ENCODE data around the gene PCDHGB3.
"Not testable (repeated sequence)": the region's sequence is repeated elsewhere in the genome, so short reads cannot be mapped to it uniquely, and the experiment has no call there.

PCDHGB3 gene

DNA sequence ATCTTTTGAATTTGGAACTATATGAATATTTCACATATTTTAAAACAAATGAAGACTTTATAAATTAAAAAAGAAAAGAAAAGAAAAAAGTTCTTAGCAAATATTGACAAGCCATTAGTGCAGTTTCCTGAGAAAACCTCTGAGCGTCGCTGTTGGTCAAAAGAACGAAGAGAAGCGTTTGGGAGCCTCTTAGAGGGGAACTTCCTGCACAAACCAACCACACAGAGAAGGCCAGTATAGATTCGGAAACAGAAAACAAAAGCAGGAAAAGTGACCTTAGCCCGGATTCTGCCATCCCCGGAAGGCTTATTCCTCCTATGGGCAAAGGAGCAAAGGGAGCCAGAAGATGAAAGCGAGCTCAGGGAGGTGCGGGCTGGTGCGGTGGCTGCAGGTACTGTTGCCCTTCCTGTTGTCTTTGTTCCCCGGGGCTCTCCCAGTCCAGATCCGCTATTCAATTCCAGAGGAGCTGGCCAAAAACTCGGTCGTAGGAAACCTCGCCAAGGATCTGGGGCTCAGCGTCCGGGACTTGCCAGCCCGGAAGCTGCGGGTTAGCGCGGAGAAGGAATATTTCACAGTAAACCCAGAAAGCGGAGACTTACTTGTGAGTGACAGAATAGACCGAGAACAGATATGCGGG is 10.1 kb upstream of the PCDHGB3 start, which contains the start of gene PCDHGB2:
Gene PCDHGB2, plus strand, starts transcription at position 205 of the 637 bp plus-strand sequence. Its CDS starts 142 bp downstream, at position 347.
- no peak for DNase-seq

- no peak for DNase-seq
Observed at GRCh38 chr5:141360685-141361084, 9.4 kb upstream of the PCDHGB3 start.

DNA sequence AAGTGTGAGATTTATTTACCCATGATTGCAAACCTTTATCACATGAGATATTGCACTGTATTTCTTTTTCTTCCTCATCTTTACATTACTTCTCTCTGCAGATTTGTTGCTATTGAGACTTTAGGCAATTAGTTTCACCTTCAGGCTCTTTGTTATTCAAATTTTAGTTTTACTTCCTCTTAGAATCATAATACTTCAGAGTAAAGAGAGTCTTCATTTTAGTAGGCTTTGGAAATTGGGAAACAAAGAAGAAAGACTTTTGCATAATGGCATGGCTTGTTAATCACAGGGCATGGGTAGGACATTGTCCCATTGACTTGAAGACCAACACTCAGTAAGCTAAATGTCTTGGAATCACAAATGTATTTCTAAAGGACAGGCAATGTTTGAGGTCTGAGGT is 7.3 kb upstream of the PCDHGB3 start:
- no peak for DNase-seq

DNA sequence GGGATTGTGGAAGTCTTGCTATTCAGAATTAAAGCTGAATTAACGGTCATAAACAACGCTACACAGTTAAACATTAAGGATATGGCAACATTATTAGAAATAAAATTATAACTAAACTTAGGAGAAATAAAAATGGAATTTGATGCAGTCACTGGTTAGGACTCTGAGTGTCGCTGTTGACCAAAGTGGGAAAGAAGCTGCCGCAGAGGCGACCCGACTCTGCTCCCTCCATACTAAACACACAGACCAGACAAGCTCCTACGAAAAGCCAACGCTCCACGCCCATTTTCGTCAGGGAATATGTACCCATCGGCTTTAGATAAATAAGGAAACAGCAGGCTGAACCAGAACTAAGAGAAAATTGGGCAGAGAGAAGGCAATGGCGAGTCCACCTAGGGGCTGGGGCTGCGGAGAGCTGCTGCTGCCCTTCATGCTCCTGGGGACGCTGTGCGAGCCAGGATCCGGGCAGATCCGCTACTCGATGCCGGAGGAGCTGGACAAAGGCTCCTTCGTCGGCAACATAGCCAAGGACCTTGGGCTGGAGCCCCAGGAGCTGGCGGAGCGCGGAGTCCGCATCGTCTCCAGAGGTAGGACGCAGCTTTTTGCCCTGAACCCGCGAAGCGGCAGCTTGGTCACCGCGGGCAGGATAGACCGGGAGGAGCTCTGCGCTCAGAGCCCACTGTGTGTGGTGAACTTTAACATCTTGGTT is 5.9 kb upstream of the PCDHGB3 start, which contains the start of gene PCDHGA5:
Gene PCDHGA5, plus strand, starts transcription at position 211 of the 709 bp plus-strand sequence. Its CDS starts 169 bp downstream, at position 380.
- no peak for DNase-seq

DNA sequence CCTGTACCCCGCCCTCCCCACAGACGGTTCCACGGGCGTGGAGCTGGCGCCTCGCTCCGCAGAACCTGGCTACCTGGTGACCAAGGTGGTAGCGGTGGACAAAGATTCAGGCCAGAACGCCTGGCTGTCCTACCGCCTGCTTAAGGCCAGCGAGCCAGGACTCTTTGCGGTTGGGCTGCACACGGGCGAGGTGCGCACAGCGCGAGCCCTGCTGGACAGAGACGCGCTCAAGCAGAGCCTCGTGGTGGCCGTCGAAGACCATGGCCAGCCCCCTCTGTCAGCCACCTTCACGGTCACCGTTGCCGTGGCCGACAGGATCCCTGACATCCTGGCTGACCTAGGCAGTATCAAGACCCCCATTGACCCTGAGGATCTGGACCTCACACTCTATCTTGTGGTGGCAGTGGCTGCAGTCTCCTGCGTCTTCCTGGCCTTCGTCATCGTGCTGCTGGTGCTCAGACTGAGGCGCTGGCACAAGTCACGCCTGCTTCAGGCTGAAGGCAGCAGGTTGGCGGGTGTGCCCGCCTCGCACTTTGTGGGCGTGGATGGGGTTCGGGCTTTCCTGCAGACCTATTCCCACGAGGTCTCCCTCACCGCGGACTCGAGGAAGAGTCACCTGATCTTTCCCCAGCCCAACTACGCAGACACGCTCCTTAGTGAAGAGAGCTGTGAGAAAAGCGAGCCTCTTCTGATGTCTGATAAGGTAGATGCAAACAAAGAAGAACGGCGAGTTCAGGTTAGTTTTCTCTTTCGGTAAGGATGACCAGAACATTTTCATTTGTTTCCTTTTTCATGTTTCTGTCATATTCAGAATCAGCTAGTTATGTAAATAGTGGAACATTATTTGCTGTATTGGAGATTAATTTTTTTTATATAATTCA is 3.8 kb upstream of the PCDHGB3 start:
- DNase-seq = no peak

DNA sequence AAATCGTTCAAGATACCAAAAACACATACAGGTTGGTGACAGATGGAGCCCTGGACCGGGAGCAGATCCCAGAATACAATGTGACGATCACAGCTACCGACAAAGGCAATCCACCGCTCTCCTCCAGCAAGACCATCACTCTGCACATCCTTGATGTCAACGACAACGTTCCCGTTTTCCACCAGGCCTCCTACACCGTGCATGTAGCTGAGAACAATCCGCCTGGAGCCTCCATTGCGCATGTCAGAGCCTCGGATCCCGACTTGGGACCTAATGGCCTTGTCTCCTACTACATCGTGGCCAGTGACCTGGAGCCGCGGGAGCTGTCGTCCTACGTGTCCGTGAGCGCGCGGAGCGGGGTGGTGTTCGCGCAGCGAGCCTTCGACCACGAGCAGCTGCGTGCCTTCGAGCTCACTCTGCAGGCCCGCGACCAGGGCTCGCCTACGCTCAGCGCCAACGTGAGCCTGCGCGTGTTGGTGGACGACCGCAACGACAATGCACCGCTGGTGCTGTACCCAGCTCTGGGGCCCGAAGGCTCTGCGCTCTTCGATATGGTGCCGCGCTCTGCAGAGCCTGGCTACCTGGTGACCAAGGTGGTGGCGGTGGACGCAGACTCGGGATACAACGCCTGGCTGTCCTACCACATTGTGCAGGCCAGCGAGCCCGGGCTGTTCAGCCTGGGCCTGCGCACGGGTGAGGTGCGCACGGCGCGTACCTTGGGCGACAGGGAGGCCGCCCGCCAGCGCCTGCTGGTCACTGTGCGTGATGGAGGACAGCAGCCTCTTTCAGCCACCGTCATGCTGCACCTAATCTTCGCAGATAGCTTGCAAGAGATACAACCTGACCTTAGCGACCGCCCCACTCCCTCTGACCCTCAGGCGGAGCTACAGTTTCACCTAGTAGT is 1.8 kb downstream of the PCDHGB3 start:
- DNase-seq = no peak

DNA sequence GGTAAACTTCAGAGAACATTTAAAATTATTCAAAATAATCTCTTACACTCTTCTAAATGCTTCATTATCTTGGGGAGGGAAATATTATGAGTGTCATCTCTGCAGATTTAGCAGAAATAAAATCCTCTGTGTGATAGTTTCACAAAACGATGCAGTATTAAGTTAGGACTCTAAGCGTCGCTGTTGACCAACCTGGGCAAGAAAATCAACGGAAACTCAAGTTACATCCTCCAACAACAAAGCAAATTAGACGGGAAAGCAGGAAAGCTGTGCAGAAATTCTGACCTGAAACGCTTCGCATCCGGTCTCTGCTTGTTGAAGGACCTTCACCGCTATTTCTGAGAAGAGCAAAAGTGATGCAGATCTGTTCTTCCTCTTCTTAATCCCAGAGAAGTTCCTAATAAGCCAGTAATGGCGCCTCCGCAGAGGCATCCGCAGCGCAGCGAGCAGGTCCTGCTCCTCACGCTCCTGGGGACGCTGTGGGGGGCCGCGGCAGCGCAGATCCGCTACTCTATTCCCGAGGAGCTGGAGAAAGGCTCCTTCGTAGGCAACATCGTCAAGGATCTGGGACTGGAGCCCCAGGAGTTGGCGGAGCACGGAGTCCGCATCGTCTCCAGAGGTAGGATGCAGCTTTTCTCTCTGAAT is 3.8 kb downstream of the PCDHGB3 start, which contains the start of gene PCDHGA6:
Gene PCDHGA6, plus strand, starts transcription at position 219 of the 645 bp plus-strand sequence. Its CDS starts 193 bp downstream, at position 412.
- DNase-seq = no peak

GRCh38 chr5:141374627-141375026 is 4.6 kb downstream of the PCDHGB3 start:
- DNase-seq = no peak

DNA sequence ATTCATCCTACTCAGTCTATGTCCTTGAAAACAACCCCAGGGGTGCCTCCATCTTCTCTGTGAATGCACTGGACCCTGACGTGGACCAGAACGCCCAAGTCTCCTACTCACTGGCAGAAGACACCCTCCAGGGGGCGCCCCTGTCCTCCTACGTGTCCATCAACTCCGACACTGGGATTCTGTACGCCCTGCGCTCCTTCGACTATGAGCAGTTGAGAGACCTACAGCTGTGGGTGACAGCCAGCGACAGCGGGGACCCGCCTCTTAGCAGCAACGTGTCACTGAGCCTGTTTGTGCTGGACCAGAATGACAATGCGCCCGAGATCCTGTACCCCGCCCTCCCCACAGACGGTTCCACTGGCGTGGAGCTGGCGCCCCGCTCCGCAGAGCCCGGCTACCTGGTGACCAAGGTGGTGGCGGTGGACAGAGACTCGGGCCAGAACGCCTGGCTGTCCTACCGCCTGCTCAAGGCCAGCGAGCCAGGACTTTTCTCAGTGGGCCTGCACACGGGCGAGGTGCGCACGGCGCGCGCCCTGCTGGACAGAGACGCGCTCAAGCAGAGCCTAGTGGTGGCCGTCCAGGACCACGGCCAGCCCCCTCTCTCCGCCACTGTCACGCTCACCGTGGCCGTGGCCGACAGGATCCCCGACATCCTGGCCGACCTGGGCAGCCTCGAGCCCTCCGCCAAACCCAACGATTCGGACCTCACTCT is 5.6 kb downstream of the PCDHGB3 start:
- DNase-seq = not testable (repeated sequence)

- DNase-seq = no peak
Observed at GRCh38 chr5:141382469-141383294, 12.6 kb downstream of the PCDHGB3 start, which contains the start of gene PCDHGA7. PCDHGA7 (plus strand) TSS chr5:141382742; CDS start chr5:141382900, 158 bp downstream.

DNA sequence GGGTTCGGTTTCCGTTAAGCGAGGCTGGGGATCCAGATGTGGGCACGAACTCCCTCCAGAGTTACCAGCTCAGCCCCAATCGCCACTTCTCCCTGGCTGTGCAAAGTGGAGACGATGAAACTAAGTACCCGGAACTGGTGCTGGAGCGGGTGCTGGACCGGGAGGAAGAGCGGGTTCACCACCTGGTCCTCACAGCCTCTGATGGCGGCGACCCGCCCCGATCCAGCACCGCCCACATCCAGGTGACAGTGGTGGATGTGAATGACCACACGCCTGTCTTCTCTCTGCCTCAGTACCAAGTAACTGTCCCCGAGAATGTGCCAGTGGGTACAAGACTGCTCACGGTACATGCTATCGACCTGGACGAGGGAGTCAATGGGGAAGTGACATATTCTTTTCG is 13.3 kb downstream of the PCDHGB3 start:
- DNase-seq = no peak

- no peak for DNase-seq
Observed at GRCh38 chr5:141384471-141385267, 14.6 kb downstream of the PCDHGB3 start.

GRCh38 chr5:141387557-141388311 is 17.7 kb downstream of the PCDHGB3 start, which contains the start of gene PCDHGB4:
PCDHGB4 (plus strand) TSS chr5:141387698; CDS start chr5:141387885, 187 bp downstream.
- not testable (repeated sequence) for DNase-seq

DNA sequence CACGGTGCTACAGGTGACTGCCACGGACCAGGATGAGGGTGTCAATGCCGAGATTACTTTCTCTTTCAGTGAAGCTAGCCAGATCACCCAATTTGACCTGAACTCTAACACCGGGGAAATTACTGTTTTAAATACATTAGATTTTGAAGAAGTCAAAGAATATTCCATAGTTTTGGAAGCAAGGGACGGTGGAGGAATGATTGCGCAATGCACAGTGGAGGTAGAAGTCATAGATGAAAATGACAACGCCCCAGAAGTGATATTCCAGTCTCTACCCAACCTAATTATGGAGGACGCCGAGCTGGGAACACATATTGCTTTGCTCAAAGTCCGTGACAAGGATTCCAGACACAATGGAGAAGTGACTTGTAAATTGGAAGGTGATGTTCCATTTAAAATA is 18.6 kb downstream of the PCDHGB3 start:
- DNase-seq = no peak

DNA sequence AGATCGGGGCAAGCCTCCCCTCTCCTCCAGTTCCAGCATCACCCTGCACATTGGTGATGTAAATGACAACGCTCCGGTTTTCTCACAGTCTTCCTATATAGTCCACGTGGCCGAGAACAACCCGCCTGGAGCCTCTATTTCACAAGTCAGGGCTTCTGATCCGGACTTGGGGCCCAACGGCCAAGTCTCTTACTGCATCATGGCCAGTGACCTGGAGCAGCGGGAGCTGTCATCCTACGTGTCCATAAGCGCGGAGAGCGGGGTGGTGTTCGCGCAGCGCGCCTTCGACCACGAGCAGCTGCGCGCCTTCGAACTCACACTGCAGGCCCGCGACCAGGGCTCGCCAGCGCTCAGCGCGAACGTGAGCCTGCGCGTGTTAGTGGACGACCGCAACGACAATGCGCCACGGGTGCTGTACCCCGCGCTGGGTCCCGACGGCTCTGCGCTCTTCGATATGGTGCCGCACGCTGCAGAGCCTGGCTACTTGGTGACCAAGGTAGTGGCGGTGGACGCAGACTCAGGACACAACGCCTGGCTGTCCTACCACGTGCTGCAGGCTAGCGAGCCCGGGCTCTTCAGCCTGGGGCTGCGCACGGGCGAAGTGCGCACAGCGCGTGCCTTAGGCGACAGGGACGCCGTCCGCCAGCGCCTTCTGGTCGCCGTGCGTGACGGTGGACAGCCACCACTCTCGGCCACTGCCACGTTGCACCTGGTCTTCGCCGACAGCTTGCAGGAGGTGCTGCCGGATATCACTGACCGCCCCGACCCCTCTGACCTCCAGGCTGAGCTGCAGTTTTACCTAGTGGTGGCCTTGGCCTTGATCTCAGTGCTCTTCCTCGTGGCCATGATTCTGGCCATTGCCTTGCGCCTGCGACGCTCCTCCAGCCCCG is 19.4 kb downstream of the PCDHGB3 start:
- DNase-seq = no peak

DNA sequence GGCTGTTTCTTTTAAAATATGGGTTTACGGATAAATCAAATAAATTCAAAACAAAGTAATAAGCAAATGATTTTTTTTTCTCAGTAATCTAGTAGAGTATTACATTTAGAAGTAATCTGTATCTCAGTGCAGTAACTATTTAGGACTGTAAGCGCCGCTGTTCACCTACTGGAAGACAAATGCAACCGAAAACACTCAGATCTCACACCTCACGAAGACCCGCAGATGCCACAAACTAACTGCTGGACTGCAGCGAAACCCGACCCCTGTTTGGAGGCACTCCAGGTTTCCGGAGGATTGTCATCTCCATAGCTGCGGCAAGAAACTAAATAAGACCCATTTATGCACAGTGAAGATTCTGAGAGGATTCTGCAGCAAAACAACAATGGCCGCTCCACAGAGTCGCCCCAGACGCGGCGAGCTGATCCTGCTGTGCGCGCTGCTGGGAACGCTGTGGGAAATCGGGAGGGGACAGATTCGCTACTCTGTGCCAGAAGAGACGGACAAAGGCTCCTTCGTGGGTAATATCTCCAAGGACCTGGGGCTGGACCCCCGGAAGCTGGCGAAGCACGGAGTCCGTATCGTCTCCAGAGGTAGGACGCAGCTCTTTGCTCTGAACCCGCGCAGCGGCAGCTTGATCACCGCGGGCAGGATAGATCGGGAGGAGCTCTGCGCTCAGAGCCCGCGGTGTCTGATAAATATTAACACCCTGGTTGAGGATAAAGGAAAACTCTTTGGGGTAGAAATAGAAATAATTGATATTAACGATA is 22.6 kb downstream of the PCDHGB3 start, which contains the start of gene PCDHGA8:
Gene PCDHGA8, plus strand, starts transcription at position 205 of the 770 bp plus-strand sequence. Its CDS starts 181 bp downstream, at position 386.
- DNase-seq = no peak
